Liver (tissue), 3 donors: ENCODE results near the gene KIAA1755.

Source experiments
- CTCF ChIP-seq: fragments of 150-350 bp; IDR thresholded peaks from 2 replicates; pipeline ENCODE4 v1.5.1; 2017; ENCODE audit warnings: improper control_type of control experiment, low read depth, low read length; ENCODE audit not compliant: missing input control
- JUND ChIP-seq, 2 donors: IDR thresholded peaks; 2 replicates each; pipeline ENCODE4 v1.6.1; 2016; ENCODE audit warnings: antibody characterized with exemption in 2 of 2
- MAX ChIP-seq: IDR thresholded peaks from 2 replicates; pipeline ENCODE4 v1.6.1; 2016; ENCODE audit warnings: antibody characterized with exemption
- donor health status: healthy.
- donor health status: healthy.

GRCh38 chr20:38197619-38198018, 62.9 kb downstream of the KIAA1755 start:
- no peak for TF ChIP-seq CTCF
- no peak for TF ChIP-seq MAX
- no peak for TF ChIP-seq JUND (IDR thresholded peaks at IDR 0.05)
